HG03066 (cell line): ENCODE results near the gene PEBP1.

ENCODE experiments used
- ATAC-seq: cut with Tn5 transposase; IDR thresholded peaks from one replicate; pipeline ENCODE4 v1.9.1; 2021; ENCODE audit warnings: low read depth; ENCODE audit not compliant: unreplicated experiment

PEBP1 gene

GRCh38 chr12:118135788-118136558 lies at the start of gene PEBP1:
PEBP1 (plus strand) TSS chr12:118136124; CDS start chr12:118136210, 86 bp downstream.
- ATAC-seq = peak; percentile 94

DNA sequence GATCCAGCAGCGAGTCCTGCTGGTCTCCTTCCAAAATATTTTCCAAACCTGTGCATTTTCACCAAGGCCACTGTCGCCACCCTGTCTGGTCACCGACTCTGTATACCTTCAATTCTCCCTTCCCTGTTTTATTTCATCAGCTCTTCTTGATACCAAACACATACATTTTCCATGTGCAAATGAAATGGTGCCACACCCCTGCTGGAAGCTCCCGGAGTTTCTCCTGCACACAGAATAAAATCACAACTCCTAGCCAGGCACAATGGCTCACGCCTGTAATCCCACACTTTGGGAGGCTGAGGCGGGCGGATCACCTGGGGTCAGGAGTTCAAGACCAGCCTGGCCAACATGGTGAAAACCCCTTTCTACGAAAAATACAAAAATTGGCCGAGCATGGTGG lies 46.1 kb upstream of the PEBP1 start:
- no peak for ATAC-seq

GRCh38 chr12:118094039-118094438 lies 41.9 kb upstream of the PEBP1 start:
- no peak for ATAC-seq

DNA sequence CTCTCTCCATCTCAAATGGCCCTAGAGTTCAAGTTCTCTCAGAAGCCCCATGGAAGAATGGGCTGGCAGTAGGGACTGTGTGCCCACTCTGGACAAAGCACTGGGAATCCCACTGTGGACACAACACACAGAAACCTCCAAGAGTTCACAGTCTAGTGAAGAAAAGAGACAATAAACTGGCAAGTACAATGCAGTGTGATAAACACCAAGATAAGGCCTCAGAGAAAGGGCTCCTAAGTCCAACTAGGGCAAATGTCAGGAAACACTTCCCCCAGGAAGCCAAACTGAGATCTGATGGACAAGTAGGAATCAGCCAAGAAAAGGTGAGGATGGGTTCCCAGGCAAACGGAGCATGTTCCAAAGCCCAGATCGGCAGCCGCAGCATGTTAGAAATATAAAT lies 37.5 kb upstream of the PEBP1 start:
- no peak for ATAC-seq

- ATAC-seq = no peak
Measured at GRCh38 chr12:118098911-118099671, 36.8 kb upstream of the PEBP1 start.

- ATAC-seq = no peak
Measured at GRCh38 chr12:118101051-118101450, 34.9 kb upstream of the PEBP1 start.

GRCh38 chr12:118102070-118102469 lies 33.9 kb upstream of the PEBP1 start:
- ATAC-seq = no peak

- no peak for ATAC-seq
Measured at GRCh38 chr12:118102609-118103008, 33.3 kb upstream of the PEBP1 start.

DNA sequence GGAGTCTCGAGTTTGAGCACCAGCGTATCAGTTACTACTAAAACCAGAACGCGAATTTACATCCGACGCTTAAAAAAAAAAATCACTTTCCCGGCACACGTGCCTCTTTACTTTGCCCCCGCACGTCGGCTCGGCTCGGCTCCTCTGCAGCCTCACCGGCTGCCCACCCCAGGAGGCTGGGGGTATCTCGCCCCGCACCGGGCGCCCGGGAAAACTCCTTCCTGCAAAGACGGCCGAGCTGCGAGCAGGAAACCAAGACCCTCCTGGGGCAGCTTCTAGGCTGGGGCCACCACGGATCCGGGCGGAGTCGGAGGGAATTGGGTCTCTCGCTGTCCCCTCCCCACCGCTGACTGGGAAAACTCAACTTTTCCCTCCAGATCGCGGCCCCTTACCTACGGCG lies 32.7 kb upstream of the PEBP1 start:
- no peak for ATAC-seq

DNA sequence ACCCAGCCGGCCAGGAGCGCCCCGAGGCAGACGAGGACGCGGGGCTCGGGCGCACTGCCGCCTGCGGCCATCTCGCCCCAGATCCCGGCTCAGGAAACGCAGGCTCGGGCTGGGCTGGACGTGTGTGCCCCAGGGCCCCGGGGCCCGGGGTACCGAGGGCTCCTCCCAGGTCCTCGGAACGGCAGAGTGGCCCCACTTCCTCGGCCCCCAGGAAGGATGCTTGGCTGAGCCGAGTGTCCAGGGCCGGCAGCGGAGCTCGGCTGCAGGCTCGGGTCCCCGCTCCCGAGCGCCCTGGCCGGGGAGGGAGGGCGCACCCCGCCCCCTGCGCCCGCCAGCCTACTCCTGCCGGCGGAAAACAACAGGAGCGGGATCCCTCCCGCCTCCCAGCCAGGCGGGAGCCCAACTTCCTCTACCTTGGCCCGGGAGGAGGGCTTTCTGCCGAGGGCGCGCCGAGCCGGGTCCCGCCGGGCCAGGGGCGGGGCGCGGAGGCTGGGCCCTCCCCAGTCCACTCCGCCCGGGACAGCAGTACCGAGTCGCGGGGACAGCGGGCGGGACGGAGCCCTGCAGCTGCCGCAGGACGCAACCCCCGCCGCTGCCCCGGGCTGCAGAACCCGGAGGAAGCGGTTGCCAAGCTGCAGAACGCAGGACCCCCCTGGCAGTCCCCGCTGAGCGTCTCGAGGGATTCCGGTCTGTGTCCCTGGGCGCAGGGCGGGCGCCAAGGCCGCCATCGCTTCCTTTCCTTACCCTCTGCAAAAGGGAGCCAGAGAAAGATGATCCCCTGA lies 32.1 kb upstream of the PEBP1 start, which contains the start of gene VSIG10:
Gene VSIG10 (minus strand): TSS at position 411 of the 782 bp plus-strand sequence. CDS start 340 bp downstream, at position 71.
- ATAC-seq = no peak

DNA sequence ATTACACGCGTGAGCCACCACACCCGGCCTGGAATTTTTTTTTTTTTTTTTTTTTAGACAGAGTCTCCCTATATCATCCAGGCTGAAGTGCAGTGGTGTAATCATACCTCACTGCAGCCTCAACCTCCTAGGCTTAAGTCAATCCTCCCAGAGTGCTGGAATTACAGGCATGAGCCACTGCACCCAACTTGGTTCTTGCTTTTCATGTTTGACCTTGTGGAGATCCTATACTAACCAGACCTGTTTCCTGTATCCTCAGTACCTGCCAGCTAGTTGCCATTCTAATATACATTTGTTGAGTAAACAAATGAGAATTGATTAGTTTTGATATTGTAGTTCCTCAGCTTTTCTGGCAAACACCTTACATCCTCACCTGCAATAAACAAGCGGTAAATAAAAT lies 28.9 kb upstream of the PEBP1 start:
- ATAC-seq = no peak

DNA sequence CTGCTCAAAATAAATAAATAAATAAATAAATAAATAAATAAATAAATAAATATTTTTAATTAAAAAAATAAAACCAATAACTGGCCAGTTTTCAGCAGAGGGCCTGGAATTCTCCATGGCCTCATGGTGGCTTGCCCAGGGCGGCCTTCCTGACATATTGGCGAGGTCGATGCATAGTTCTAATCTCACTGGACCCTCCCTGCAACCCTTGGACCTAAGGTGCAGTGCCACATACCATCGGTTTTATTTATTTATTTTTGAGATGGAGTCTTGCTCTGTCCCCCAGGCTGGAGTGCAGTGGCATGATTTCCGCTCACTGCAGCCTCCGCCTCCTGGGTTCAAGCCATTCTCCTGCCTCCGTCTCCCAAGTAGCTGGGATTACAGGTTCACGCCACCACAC lies 28.2 kb upstream of the PEBP1 start:
- no peak for ATAC-seq

DNA sequence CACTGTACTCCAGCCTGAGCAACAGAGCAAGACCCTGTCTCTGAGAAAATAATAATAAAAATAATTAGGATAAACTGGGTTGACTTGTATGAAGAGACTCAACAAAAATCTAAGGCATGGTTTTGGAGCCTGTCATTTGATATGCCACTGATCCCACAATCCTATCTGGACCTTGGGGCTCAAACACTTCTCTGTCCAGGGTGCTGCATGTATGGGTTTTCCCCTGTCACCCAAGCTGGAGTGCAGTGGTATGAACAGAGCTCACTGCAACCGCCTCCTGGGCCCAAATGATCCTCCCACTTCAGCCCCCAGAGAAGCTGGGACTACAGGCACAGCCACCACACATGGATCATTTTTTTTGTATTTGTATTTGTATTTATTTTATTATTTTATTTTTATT lies 26.8 kb upstream of the PEBP1 start:
- ATAC-seq = no peak

DNA sequence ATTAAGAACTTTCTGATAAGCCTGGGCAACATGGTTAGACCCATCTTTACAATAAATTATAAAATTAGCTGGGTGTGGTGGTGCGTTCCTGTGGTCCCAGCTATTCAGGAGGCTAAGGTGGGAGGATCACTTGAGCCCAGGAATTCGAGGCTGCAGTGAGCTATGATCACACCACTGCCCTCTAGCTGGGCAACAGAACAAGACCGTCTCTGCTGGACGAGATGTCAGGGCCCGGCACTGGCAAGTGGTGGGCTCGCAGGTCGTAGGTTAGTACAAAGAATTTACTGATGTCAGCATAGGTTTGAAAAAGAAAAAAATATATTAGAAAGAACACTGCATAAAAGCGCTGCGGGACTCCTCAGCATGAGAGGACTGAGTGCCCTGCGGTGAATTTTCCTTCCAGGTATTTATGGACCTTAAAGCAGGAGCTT lies 16.5 kb upstream of the PEBP1 start:
- no peak for ATAC-seq

DNA sequence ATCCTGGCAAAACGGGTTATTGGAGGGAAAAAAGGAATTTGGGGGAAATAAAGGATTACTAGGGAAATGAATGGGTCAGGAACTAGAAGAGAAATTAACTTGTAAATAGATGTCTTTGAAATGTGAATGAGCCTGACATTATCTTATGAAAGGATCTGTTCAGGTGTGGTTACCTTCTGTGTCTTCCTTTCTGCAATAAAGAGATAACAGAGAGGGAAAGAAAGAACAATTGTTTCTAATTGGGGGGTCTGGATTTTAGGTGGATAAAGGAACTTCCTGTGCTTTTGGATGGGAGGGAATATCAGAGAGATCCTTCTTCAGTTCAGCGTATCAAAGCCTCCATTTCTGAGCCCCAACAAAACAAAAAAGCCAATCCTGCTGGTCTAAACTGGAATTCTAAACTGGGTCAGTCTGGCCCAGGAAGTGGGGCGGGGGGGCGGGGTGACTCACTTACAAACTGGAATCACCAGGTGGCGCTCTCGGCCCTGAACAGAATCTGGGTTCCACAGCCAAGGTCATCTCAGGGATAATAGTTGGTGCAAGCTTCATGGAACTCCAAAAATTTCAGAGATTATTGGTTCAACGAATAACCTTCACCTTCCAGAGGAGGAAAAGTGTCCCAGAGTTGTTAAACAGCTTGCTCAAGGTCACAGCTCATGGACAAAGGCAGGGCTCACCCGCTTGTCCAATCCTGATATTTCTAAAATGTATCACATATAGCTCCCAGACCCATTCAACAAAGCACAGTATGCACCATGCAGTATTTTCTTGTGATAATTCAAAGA lies 15.2 kb upstream of the PEBP1 start:
- ATAC-seq = no peak

GRCh38 chr12:118122264-118122663 lies 13.7 kb upstream of the PEBP1 start:
- no peak for ATAC-seq

DNA sequence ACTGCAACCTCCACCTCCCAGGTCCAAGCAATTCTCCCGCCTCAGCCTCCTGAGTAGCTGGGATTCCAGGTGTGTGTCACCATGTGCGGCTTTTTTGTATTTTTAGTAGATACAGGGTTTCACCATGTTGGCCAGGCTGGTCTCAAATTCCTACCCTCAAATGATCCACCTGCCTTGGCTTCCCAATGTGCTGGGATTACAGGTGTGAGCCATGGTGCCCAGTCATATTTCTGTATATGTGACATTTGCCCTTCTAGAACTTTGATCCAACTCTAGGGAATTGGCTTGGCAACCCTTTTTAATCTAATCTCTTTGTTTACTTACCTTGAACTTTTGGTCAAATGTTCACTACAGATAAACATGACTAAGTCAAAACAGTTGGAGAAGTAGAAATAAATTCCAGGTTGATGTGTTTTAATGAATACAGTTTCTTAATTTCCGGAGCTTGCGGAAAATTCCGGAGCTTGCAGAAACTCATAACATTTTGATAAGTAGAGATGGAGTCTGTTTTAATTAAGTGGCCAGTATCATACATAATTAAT lies 11.5 kb upstream of the PEBP1 start:
- no peak for ATAC-seq

DNA sequence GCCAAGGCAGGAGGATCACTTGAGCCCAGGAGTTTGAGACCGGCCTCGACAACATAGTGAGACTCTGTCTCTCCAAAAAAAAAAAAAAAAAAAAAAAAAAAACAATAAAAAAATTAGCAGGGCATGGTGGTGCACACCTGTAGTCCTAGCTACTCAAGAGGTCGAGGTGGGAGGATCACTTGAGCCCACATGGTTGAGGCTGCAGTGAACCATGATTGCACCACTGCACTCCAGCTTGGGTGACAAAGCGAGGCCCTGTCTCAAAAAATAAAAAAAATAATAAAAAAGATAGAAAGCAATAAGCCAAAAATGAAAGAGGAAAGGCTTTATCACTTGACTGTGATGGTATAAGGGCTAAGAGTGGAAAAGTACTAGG lies 10.2 kb upstream of the PEBP1 start:
- ATAC-seq = no peak

DNA sequence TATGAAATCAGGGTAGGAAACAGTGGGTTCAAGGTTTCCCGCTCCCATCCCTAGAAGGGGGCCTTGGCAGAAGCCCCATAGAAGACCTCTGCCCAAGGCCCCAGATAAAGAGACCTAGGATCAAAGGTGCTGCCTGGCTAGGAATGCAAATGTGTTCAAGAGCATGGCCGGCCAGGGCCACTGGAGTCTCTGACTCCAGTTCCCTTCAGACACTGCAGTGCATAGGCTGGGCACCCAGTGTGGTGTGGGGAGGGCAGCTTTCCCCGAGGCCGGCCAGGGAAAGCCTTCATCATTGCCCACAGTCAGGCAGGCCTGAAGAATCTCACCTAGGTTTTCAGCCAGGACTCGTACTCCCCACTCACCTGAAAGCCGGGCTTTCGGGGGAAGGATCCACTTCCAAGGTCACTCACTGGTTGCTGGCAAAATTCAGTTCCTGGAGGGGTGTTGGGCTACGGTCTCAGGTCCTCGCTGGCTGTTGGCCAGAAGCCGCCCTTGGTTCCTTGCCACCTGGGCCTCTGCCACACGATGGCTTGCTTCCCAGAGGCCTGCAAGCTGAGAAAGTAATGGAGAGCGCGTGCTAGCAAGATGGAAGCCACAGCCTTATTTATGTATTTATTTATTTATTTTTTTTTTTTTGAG lies 9.7 kb upstream of the PEBP1 start:
- no peak for ATAC-seq

DNA sequence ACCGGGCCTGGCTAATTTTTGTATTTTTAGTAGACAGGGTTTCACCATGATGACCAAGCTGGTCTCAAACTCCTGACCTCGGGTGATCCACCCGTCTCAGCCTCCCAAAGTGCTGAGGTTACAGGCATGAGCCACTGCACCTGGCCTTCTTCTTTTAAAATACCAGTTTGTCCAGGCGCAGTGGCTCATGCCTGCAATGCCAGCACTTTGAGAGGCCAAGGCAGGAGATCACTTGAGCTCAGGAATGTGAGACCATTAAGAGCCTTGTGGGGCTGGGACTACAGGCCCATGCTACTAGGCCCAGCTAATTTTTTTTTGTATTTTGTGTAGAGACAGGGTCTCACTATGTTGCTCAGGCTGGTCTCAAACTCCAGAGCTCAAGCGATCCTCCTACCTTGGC lies 8.1 kb upstream of the PEBP1 start:
- ATAC-seq = no peak
